Left hindlimb (tissue), 1 donor: Measurements from ENCODE around the gene SFT2D3.

ENCODE experiments used
- DNase-seq: peaks from one replicate; pipeline ENCODE4 v3.0.0-alpha.2; 2018

SFT2D3 gene

DNA sequence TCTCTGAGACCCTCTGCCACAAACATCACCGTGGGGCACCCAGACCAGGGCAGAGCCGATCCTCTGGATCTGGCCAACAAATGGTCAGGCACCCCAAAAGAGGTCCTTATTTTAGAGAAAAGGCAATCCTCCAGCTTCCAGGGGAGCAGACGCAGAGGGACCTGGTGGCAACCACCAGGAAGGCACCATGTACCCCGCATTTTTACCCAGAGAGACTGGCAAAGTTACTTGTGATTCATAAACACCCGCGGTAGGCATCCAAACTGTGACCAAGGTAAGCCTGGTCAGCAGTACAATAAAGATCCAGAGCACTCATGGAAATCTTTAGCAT lies 36.4 kb upstream of the SFT2D3 start:
- DNase-seq: no peak

DNA sequence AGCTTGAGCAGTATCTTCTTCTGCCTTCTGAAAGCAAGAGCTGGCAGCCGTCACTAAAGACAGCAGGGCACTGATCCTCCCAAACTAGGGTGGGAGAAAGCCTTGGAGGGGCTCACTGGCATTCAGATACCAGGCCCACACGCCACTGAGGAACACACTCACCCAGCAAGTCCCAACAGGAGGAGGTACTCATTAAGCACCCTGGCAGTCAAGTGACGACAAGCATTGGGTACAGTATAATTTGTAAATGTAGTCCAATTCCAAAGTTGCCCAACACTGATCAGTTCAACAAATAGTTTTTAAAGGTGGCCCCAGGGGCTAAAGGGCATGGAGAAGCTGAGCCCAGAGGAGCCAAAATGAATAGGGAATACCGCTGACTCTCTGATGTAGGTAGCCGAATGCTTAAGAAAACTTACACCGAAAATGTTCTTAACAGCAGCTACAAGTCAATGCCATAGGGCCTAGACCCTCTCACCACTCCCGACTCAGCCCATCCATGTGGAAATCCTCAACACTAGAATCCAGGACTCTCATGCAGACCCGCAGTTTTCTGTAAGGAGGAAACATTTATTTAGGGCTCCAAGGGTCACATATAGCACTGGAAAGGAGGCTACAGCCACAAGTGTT lies 35.9 kb upstream of the SFT2D3 start:
- DNase-seq: no peak

DNA sequence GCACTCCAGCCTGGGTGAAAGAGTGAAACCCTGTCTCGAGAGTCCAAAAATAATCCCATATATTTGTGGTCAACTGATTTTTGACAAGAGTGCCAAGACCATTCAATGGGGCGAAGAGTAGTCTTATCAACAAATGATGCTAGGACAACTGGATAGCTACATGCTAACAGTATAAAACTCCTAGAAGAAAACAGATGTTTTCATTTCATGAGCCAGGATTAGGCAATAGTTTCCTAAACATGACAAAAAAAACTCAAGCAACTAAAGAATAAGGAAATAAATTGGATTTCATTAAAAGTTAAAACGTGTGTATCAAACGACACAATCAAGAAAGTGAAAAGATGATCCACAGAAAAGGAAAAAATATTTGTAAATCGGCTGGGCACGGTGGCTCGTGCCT lies 32.2 kb upstream of the SFT2D3 start:
- no peak for DNase-seq

DNA sequence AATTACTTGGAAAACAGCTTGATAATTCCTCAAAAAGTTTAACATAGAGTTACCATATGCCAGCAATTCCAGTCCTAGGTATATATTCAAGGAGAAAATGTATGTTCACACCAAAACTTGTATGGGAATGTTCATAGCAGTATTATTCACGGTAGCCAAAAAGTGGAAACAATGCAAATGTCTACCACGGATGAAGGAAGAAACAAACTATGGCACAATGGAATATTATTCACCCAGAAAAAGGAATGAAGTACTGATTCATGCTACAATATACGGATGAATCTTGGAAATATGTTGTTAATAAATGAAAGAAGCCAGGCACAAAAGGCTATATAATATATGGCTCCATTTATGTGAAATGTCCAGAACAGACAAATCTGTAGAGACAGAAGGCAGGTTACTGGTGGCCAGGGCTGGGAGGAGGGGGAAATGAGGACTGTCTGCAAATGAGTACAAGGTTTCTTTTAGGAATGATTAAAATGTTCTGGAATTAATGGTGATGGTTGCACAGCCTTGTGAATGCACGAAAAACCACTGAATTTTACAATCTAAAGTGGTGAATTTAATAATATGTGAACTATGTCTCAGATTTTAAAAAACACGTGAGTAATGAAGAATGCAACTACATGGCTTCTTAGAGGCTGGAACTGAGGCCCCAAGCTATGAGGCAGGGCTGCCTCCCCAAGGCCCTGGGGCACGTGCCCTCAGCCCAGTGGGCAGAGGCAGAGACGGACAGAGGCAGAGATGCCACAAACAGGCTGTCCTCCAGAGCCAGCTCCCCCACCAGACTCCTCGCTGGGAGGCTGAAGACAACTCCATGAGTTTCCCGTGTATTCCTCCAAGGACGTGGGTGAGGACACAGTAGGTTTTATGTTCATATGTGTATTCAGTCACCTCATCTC lies 31.0 kb upstream of the SFT2D3 start:
- no peak for DNase-seq

DNA sequence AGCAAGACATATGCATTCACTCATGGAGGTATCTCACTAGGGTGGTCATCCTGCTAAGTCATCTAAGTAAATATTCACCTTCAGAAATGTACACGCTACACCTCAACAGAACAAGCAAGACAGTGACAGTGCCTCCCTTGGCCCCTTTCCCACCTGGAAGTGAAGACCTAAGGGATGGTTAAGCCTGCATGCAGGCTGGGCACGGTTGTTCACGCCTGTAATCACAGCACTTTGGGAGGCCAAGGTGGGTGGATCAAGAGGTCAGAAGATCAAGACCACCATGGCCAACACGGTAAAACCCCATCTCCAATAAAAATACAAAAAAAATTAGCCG lies 30.4 kb upstream of the SFT2D3 start:
- DNase-seq: no peak

DNA sequence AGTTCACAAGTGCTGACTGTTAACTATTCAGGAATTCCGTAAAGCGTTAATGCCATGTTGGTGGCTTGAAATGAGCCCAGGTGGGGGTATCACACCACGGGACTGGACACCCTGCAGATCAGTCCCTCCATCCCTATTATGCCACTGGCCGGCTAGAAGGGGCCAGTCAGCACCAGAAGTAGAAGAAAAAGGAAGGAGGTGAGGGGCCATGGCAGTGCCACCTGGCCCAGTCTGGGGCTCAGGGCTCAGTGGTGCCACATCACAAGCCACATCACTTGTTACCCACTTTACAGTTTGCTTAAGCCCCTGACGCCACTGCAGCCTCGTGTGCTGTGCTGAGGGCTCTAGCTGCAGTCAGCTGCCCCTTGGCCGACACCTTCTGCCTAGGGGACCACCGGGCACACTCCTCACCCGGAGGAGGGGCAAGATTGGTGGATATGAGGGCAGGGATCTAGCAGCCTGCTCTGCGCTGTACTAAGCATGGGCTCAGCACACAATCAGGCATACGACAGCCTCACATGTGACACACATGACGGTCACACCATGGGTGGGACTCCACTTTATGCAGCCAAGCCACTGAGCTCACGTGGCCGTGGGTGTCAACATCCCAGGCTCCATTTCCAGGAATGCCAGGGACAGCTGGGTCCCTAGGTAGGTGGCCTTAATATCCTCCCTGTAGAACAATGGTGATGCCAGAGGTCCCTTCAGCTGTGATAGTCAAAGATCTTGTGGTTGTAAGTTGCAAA lies 29.6 kb upstream of the SFT2D3 start:
- no peak for DNase-seq

DNA sequence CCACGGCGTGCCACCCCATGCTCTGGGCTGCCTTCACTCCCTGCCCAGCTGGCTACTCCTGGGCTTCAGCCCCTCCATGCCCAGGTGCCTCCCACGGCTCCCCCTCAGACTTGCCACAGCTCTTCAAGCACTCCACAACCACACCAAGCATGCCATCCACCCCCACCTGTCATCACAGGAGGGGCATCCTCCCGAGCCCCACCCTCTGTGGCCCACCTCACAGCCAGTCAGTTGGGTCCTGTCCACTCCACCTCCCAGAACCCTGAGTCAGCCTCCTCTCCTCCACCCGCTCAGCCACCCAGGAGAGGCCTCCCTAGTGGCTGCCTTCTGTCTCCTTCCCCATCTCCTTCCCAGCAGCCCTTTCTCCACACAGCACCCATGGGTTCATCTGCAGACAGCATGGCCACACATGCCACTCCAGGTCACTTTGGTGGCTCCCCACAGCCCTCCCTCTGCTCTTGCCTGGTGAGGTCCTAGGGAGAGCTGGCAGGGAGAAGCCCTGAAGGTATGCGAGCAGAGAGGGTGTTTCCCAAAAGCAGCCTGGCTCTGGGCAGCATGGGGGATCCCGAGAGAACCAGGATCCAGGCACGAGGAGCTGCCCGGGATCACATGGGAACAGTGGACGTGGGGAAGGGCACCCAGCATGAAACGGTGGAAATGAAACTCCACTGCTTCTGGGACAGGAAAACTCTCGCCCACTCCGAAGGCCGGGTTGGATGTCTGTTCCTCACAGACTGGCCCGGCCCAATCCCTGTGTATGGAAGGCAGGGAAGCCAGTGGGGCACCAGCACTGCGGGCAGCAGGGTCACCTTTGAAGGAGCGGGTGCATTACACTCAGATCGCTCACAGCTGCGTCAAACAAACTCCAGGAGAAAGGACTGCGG lies 28.7 kb upstream of the SFT2D3 start:
- DNase-seq: no peak

DNA sequence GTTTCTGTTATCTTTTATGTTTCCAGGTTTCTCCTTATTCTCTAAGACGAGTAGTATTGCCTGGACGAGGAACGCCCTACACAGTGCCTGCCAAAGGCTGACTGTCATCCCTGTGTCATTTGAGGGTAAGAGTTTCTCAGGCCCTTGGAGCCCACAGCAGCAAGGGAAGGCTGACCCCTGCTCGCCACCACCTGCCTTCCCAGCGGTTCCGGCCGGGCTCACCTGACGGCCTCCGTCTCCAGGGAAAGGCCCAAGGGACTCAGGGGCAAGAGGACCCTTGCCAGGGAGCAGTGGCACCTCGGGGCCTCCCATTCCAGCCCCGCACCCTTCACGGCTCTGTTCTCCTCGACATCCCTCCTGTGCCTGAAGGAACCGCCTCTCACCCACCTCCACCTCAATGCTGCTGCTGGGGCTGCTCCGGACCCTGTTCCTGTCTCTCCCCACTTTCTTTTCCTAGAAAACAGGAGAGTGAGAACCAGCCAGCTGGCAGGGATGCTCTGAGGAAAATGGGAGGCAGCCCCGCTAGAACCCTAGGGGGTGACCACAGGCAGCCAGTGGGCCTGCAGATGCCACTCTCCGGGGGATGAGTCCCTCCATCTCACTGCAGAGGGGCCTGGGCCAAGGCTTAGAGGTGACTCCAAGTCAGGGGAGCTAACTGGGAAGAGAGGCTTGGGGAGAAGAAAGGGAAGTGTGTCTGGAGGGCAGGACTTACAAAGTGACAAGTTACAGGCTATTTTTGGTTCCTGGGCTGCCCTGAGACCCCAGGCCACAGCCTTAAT lies 27.8 kb upstream of the SFT2D3 start:
- no peak for DNase-seq

DNA sequence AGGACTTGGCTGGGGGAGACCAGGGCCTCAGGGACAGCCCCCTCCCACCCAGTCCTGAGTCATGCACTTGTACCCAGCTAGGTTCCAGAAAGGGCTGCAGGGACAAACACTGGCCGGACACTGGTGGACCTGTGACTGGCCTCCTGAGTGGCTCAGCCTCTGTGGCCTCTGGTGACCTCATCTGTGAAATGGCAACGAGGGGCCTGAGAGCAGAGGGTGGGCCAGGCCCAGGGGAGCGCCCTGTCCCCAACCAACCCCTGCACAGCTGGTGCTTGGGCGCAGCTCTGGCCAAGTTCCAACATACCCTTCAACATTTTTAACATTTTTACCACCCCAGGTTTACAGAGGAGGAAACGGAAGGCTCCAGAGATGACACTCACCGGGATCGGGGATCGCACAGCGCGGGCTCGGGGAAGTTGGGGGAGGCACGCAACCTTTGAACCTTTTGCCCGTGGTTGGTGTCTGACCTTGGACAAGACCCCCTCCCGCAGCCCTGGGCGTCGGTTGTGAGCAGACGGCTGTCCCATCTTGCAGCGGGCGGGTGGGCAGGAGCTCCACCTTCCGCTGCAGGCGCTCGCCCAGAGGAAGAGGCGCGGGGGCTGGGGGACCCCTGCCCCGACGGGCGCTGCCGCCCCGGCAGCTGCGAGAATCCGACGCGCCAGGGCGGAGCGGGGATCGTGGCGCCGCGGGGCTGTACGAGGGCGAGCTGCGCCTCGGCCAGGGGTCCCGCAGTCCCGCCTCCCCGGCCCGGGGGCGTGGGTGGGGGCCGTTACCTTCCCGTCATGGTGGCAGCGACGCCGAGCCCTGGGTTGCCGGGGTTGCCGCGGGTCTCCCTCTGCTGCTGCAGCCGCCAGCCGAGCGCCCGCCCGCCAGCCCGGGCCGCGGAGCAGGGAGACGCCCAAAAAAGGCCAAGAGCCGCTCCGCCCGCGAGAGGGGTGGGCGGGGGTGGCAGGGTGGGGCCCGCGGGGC lies 26.8 kb upstream of the SFT2D3 start:
- DNase-seq: no peak

DNA sequence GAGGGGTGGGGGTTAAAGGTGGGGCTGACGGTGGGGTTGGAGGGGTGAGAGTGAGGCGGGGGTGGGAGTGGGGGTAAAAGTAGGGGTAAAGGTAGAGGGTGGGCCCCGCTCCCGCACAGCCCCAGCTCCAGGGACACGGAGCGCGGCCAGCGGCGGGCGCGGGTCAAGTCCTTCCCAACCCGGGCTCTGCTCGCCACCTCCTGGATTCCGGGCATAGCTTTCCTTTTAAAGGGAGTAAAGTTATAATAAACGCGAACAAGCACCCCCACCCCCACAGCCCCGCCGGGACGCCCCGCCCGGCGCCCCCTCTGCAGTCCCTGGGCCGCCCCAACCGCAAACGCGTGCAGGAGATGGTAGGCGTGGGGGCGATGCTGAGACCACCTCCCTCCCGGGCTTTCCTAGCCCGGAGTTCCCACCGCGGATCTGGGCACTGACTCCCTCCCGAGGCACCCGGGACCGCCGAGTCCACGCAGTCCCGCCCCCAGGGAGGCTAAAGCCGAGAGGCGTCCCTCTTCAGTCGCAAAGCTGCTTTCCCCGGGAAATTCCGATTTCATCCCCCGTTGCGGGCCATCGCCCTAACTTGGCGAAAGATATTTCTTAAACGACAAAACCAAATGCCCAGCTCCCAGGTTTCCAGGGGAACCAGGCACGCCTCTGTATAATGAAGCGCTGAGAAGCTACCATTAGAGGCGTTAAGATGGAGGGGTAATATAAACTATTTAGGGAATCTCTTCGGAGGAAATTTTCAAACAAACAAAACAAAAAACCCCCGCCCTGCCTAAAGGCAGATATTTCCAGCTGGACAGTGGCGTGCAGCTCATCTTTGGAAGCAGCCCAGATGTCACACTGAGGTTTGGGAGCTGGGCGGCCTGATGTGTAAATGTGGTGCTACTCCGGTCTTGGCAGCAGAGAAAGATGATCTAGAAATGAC lies 25.7 kb upstream of the SFT2D3 start, which contains the start of gene LIMS2:
TSS of gene LIMS2 (minus strand) at position 200 of the 931 bp plus-strand sequence. CDS start 506 bp downstream, outside the sequence.
- DNase-seq: no peak

DNA sequence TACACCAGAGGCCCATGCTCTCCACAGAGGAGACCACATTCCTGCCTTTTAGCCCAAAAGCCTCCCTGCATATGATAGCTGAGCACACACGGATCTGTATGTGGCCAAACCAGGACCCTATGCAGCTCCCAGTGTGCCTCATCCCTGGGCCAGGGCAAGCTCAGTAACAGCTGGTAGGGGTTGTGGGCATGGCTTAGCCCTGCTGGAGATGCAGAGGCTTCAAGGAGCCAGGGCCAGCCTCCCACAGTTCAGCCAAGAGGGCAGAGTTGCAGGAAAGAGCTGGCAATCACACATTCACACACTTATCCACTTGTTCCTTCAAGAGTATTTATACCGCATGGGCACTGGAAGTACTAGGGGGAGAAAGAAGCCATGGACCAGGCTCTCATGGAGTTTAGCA lies 24.4 kb upstream of the SFT2D3 start:
- no peak for DNase-seq

DNA sequence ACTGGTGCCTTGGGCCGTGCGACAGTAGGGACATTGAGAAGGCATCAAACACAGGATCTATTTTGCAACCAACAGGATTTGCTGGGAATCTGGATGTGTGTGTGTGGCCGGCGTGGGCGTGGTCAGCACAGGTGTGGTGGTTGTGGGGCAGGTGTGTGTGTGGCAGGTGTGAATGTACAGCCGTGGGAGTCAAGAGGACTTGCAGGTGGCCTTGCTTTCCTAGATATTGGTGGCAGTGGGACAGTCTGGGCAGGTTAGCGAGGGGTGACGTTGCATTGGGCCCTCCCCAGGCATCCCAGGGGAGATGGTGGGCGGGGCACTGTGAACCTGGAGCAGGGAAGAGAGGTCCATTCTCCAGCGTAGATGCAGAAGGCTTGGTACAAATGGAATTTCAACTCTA lies 22.8 kb upstream of the SFT2D3 start:
- peak; percentile 28 for DNase-seq

DNA sequence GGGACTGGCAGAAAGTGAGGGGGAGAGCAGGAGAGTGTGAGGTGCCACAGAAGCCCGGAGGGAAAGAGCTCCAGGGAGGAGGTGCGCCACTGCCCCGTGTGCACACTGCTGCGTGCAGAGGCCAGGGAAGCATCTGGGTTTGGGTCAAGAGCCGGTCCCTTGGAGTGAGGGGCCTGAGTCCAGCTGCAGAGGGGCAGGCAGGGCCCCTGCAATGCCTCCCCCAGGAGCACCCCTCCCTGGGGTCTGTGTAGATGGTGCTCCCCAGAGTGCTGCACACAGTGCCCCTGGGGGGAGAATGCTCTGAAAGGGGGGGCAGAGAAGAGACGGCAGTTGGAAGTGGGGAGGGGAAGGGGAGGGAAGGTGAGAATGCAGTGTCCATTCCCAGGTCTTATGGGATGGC lies 22.3 kb upstream of the SFT2D3 start:
- peak; percentile 10 for DNase-seq

DNA sequence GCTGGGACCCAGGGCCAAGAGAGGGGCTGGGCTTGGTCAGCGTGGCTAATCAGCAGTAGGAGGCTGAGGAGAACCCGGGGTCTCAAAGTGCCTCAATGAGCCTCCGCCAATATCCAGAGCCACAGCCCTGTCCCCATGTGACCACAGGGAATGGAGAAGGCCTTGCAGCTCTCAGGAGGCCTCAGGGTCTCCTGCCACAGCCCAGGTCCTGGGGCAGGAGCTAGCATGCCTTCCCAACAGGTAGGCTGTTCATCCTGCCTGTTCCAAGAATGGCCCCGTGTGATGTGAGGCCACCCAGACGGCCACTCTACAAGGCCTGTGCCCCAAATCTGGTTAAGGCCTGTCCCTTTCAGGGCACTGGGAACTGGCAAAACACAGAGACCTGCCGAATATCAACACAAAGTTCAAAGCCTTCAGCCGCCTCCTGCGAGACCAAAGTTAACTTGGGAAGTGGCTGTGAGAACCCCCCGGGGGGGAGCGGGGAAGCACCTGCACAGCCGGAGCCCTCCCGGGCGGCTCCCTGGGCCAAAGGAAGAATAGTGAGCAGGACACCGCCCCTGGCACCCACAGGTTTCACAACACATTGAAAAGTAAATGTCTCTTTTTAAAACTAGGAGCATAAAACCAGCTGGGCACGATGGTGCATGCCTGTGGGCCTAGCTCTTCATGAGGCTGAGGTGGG lies 21.5 kb upstream of the SFT2D3 start:
- DNase-seq: no peak

DNA sequence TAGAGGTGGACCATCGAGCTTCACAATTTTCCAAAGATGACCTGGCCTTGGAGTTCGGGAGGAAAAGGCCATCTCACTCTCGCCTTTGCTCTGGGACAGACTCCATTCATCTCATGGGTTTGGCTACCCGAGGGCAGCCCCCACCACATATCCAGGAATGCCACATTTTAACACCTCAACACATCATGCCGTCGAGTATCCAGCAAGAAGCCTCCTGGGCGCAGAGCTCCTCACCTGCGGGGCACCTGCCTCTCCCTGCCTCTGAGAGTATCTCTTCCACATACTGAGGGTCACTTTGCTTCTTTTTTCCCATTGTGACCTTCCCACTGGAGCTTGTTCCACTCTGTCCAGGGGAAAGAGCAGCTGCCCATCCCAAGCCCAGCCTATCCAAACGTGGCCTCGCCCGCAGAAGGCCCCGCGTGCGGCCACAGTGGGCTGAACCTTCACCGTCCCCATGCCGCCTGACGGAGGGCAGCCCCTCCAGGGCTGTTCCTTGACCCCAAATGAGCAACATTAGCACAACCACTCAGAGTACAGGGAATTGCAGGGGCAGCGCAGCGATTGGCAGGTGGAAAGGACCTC lies 20.5 kb upstream of the SFT2D3 start:
- no peak for DNase-seq

DNA sequence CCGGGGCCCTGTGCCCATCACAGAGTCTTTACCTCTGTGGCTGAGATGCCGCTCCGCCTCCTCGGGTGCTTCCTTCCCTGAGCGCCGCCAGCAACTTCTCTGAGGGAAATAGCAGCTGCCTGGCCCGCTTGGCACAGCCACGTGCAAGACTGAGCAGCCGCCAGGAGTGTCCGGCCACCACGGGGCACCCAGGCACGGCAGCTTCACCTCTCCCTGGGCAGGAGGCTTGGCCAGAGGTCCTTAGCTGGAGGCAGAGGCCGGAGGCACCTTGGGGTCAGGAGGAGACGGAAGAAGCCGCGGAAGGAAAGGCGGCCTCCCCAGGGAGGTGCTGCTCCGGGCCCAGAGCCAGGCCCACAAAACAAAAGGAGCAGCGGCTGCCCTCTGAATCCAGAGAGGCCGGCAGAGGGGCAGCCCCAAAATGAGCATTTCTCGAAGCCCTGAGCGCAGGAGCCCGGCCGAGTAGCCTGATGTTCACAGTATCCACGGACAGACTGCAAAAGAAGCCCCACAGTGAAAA lies 20.0 kb upstream of the SFT2D3 start:
- no peak for DNase-seq

DNA sequence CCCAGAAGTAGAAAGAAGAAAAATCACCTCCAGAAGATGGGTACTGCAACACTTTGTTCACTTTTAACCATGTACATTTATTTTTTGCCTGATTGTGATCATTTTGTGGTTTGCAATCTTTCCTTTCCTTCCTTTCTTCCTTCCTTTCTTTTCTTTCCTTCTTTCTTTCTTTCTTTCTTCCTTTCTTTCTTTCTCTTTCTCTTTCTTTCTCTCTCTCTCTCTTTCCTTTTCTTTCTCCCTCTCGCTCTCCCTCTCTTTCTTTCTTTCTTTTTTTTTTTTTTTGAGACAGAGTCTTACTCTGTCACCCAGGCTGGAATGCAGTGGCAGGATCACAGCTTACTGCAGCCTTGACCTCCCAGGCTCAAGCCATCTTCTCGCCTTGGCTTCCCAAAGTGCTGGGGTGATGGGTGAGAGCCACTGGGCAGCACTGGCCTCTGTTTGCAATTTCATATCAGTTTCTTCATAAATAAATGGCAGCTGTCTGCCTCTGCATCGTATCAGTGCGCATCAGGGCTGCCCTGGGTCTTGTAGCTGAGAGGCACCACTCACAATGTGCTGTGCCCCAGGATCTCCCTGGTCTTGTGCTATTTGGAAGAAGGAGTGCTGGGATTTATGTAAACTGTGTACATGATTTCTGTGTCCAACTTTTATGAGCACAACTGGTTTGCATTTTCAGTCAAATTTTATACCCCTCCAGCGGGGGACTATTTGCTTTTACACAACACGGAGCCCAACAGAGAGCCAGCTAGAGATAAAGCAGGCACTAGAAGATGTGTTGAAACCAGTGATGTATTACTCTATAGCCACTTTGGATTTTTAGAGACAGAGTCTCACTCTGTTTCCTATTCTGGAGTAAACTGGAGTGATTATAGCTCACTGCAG lies 19.1 kb upstream of the SFT2D3 start:
- DNase-seq: no peak
